ENCODE results near the gene RNF220. TPM values are rescaled to one million over a fixed set of nuclear protein-coding genes. Genes with fewer than 3 reads are reported as not detected.

RNF220 gene
- total RNA-seq, 4 donors from 2014 or later = 112 to 134 (median 132) TPM

DNA sequence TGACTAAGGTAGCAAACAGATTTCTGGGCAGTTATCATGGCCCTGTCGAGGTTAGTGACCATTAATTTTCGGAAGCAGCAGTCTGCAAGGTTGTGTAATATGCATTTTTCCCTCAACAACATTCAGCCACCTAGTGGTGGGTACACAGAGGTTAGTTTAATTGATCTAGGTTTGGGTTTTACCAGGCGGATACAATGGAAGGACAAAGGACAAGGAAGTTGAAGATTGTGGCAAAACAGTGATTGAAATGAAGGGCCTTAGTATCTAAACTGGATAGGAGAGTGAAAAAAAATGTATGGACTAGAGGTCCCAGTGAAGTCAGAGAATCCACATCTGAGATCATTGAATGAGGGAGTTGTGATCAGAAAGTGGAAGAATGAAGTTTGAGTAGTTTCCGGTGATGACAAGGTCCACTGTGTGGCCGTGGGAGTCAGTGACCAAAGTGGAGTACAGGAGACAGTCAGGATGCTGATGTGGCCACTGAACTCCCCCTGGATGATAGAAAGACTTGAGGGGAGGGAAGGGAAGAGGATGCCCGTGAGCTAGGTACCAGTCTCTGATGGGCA lies 272.2 kb downstream of the RNF220 start:
- no peak for ATAC-seq
- TF ChIP-seq EP300 (IDR thresholded peaks at IDR 0.05) = no peak
- no peak for TF ChIP-seq POLR2AphosphoS5 (IDR thresholded peaks at IDR 0.05)
- TF ChIP-seq, protein P1, sequence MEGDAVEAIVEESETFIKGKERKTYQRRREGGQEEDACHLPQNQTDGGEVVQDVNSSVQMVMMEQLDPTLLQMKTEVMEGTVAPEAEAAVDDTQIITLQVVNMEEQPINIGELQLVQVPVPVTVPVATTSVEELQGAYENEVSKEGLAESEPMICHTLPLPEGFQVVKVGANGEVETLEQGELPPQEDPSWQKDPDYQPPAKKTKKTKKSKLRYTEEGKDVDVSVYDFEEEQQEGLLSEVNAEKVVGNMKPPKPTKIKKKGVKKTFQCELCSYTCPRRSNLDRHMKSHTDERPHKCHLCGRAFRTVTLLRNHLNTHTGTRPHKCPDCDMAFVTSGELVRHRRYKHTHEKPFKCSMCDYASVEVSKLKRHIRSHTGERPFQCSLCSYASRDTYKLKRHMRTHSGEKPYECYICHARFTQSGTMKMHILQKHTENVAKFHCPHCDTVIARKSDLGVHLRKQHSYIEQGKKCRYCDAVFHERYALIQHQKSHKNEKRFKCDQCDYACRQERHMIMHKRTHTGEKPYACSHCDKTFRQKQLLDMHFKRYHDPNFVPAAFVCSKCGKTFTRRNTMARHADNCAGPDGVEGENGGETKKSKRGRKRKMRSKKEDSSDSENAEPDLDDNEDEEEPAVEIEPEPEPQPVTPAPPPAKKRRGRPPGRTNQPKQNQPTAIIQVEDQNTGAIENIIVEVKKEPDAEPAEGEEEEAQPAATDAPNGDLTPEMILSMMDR (IDR thresholded peaks at IDR 0.05) = peak in 3 of 4 experiments; percentile 38 to 54 (median 41)
- TF ChIP-seq POLR2A (IDR thresholded peaks at IDR 0.05) = no peak
- no peak overlapping the region for H3K4me3 ChIP-seq
- WGBS, 2 donors (ENCODE audit: low coverage in 1 of 2) = 50 to 57% methylated on average over 5 to 6 of the region's 6 CpGs
- H3K9me3 ChIP-seq = no peaks in the 10 kb centered on the region
- no peaks in the 10 kb centered on the region for H3K27me3 ChIP-seq
- peak overlapping the region in 2 of 4 donors; percentile 32 to 41 for H3K27ac ChIP-seq
- no peaks in the 10 kb centered on the region for H3K36me3 ChIP-seq
- peaks cover 0 to 41% (median 3%) of the 10 kb centered on the region in 3 donors for H3K4me1 ChIP-seq

DNA sequence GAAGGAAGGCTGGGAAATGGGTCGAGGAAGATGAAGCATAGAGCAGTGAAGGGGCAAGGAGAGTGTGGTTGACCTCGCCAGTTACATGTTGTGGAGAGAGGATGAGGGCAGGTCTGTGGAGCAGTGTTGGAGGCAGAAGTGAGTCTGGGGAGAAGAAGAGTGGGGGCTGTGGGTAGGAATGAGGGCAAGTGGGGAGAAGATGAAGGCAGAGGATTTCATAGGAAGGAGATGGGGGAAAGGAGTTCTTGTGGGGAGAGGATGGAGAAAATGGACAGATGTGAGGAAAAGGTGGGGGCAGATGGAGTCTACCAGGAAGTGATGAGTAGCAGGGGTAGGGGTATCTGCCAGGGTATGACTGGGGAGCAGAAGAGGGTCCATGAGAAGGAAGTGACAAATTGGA lies 273.1 kb downstream of the RNF220 start:
- H3K36me3 ChIP-seq = no peaks in the 10 kb centered on the region
- H3K27me3 ChIP-seq = no peaks in the 10 kb centered on the region
- ATAC-seq = no peak
- no peak overlapping the region for H3K27ac ChIP-seq
- 93% methylated on average over 2 of the region's 2 CpGs; no CpG with 5 or more reads in 1 of the 2 donors for WGBS, 2 donors (ENCODE audit: low coverage in 1 of 2)
- H3K4me3 ChIP-seq = no peak overlapping the region
- no peaks in the 10 kb centered on the region for H3K9me3 ChIP-seq
- H3K4me1 ChIP-seq = peaks cover 0 to 33% (median 3%) of the 10 kb centered on the region in 3 donors
- TF ChIP-seq POLR2A (IDR thresholded peaks at IDR 0.05) (no peak), POLR2AphosphoS5 (IDR thresholded peaks at IDR 0.05) (no peak), EP300 (IDR thresholded peaks at IDR 0.05) (no peak)
- TF ChIP-seq, protein P1 (IDR thresholded peaks at IDR 0.05) = no peak

DNA sequence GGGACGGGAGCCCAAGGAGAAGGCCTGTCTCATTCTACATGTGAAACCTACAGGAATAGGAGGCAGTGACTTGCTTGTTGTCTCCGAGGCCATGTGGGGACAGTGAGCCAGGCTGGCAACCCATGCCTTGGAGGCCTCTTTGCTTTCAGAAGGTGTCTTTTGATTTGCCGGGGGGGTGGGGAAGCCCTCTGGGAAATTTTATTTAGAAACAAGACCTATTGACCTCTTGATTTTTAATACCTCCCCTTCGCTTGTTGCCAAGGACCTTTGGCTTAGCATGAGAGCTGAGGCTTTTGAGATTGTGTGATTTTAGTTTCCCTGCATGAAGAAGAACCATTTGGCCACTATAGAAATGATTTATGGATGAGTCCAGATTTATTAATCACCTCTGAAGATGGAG lies 273.6 kb downstream of the RNF220 start:
- no peaks in the 10 kb centered on the region for H3K9me3 ChIP-seq
- WGBS, 2 donors (ENCODE audit: low coverage in 1 of 2) = 75% methylated on average over 4 of the region's 4 CpGs; no CpG with 5 or more reads in 1 of the 2 donors
- H3K27me3 ChIP-seq = no peaks in the 10 kb centered on the region
- H3K36me3 ChIP-seq = no peaks in the 10 kb centered on the region
- H3K27ac ChIP-seq = no peak overlapping the region
- peaks cover 0 to 28% (median 0%) of the 10 kb centered on the region in 3 donors for H3K4me1 ChIP-seq
- H3K4me3 ChIP-seq = no peak overlapping the region
- TF ChIP-seq POLR2A (IDR thresholded peaks at IDR 0.05) (no peak), EP300 (IDR thresholded peaks at IDR 0.05) (no peak), POLR2AphosphoS5 (IDR thresholded peaks at IDR 0.05) (no peak)
- TF ChIP-seq, protein P1 (IDR thresholded peaks at IDR 0.05) = no peak
- ATAC-seq = no peak

DNA sequence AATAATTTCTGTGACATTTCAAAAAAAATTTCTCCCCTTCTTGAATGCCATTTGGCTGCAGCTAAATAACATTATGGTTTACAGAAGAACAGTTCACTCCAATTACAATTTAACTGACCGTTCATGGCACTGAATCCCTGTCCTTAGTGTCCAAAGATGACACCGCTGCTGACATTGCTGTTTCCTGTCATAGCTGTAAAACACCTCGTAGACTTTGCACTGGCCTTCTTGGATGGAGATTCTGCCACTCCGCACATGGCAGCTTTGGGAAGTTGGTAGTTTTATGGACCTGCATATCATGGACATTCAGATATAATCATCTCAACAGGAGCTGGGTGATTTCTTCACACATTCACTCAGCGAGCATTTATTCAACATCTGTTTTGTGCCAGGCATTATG lies 274.4 kb downstream of the RNF220 start:
- Histone ChIP-seq H3K4me3 (no peak overlapping the region), H3K9me3 (no peaks in the 10 kb centered on the region), H3K27me3 (no peaks in the 10 kb centered on the region), H3K36me3 (no peaks in the 10 kb centered on the region), H3K27ac (no peak overlapping the region), H3K4me1 (peaks cover 0 to 27% (median 0%) of the 10 kb centered on the region in 3 donors)
- ATAC-seq = no peak
- TF ChIP-seq POLR2A (IDR thresholded peaks at IDR 0.05) (no peak), POLR2AphosphoS5 (IDR thresholded peaks at IDR 0.05) (no peak), EP300 (IDR thresholded peaks at IDR 0.05) (no peak)
- TF ChIP-seq, protein P1 (IDR thresholded peaks at IDR 0.05) = no peak
- 88 to 96% methylated on average over 4 to 5 of the region's 5 CpGs for WGBS, 2 donors (ENCODE audit: low coverage in 1 of 2)
